ENCODE measurements around the gene RRN3. TPM values are rescaled to one million over a fixed set of nuclear protein-coding genes. Genes with fewer than 3 reads are reported as not detected.

RRN3 gene
- polyA plus RNA-seq, 1 donor (not counting 4 experiments of a cell fraction or from before 2014, with no cell fraction given) = 60.3 TPM

DNA sequence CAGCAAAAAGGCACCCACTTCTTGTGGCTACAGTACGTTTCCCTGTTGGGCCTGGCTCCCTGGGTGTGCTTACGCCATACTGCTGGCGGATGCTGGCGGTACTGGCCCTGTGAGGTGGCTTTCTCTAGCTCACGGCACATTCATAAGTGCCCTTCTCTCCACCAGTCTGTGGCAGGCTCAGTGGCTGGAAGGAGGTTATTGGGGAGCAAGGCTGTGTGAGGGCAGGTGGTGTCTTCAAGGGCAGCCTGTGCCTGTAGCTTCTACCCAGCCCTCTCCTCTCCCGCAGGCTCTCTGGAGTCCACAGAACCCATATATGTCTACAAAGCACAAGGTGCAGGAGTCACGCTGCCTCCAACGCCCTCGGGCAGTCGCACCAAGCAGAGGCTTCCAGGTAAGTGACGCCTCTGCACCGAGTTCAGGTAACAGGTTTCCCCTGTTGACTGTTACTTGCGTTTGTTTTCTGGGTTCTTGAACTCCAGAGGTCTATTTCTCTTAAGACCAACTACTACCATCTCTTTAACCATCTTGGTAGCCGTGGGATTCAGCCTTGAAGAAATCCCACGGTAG, 58.8 kb downstream of the RRN3 start:
- H3K36me3 ChIP-seq (ENCODE audit: control insufficient read depth in 2 of 2, extremely low read depth in 1 of 2, insufficient read depth in 2 of 2, low read length in 2 of 2) = peaks cover 50 to 59% of the 10 kb centered on the region in 2 experiments
- H3K9ac ChIP-seq (ENCODE audit: control insufficient read depth, extremely low read depth, insufficient read depth, low read length) = no peak overlapping the region
- no peak overlapping the region for H3K27ac ChIP-seq (ENCODE audit: control insufficient read depth, insufficient read depth, low read length)
- H3K79me2 ChIP-seq (ENCODE audit: control insufficient read depth, insufficient read depth, low read length) = no peaks in the 10 kb centered on the region
- DNase-seq (ENCODE audit: low read depth, low spot score) (no peak), FAIRE-seq (no peak)
- TF ChIP-seq EZH2 (IDR thresholded peaks at IDR 0.05; ENCODE audit: low read length) (no peak), CTCF (optimal IDR thresholded peaks at IDR 0.05 in 1 of 3, IDR thresholded peaks at IDR 0.05 in 1 of 3, conservative IDR thresholded peaks at IDR 0.05 in 1 of 3; ENCODE audit: extremely low read depth in 1 of 3, insufficient read depth in 2 of 3, low read length in 3 of 3) (no peak)
- H3K4me3 ChIP-seq (ENCODE audit: control insufficient read depth in 2 of 3, extremely low read depth in 1 of 3, insufficient read depth in 2 of 3, low read depth in 1 of 3, low read length in 3 of 3) = no peak overlapping the region
- no peaks in the 10 kb centered on the region for H4K20me1 ChIP-seq (ENCODE audit: control insufficient read depth, extremely low read depth, insufficient read depth, low read length)
- H3K4me1 ChIP-seq (ENCODE audit: control insufficient read depth, extremely low read depth, insufficient read depth, low read length) = peaks cover 3% of the 10 kb centered on the region
- H3K27me3 ChIP-seq (ENCODE audit: control insufficient read depth, extremely low read depth, insufficient read depth, low read length) = no peaks in the 10 kb centered on the region
- dilution Hi-C loops (cut with MboI; ENCODE audit: extremely low pct_ligation_motif_present, low sequenced_read_pairs) = no loop called here
- no peaks in the 10 kb centered on the region for H3K9me3 ChIP-seq (ENCODE audit: control insufficient read depth, low read depth, low read length)
- H3K4me2 ChIP-seq (ENCODE audit: control insufficient read depth, extremely low read depth, insufficient read depth, low read depth, low read length) = no peak overlapping the region
- no peaks in the 10 kb centered on the region for H3K9me1 ChIP-seq (ENCODE audit: control insufficient read depth, extremely low read depth, insufficient read depth, low read length)
- H2AFZ ChIP-seq (ENCODE audit: control insufficient read depth, low read length) = no peak overlapping the region

- Histone ChIP-seq H3K4me2 (ENCODE audit: control insufficient read depth, extremely low read depth, insufficient read depth, low read depth, low read length) (no peak overlapping the region), H4K20me1 (ENCODE audit: control insufficient read depth, extremely low read depth, insufficient read depth, low read length) (no peaks in the 10 kb centered on the region), H3K9ac (ENCODE audit: control insufficient read depth, extremely low read depth, insufficient read depth, low read length) (no peak overlapping the region), H3K4me3 (ENCODE audit: control insufficient read depth in 2 of 3, extremely low read depth in 1 of 3, insufficient read depth in 2 of 3, low read depth in 1 of 3, low read length in 3 of 3) (no peak overlapping the region), H3K9me1 (ENCODE audit: control insufficient read depth, extremely low read depth, insufficient read depth, low read length) (no peaks in the 10 kb centered on the region), H2AFZ (ENCODE audit: control insufficient read depth, low read length) (no peak overlapping the region), H3K79me2 (ENCODE audit: control insufficient read depth, insufficient read depth, low read length) (peaks cover 1% of the 10 kb centered on the region), H3K27me3 (ENCODE audit: control insufficient read depth, extremely low read depth, insufficient read depth, low read length) (no peaks in the 10 kb centered on the region), H3K27ac (ENCODE audit: control insufficient read depth, insufficient read depth, low read length) (no peak overlapping the region), H3K4me1 (ENCODE audit: control insufficient read depth, extremely low read depth, insufficient read depth, low read length) (peaks cover 3% of the 10 kb centered on the region), H3K9me3 (ENCODE audit: control insufficient read depth, low read depth, low read length) (no peaks in the 10 kb centered on the region), H3K36me3 (ENCODE audit: control insufficient read depth in 2 of 2, extremely low read depth in 1 of 2, insufficient read depth in 2 of 2, low read length in 2 of 2) (peaks cover 46 to 52% of the 10 kb centered on the region in 2 experiments)
- FAIRE-seq (no peak), DNase-seq (ENCODE audit: low read depth, low spot score) (no peak)
- TF ChIP-seq CTCF (optimal IDR thresholded peaks at IDR 0.05 in 1 of 3, IDR thresholded peaks at IDR 0.05 in 1 of 3, conservative IDR thresholded peaks at IDR 0.05 in 1 of 3; ENCODE audit: extremely low read depth in 1 of 3, insufficient read depth in 2 of 3, low read length in 3 of 3) = peak in 2 of 3 experiments; percentile 3 to 45
- TF ChIP-seq EZH2 (IDR thresholded peaks at IDR 0.05; ENCODE audit: low read length) = no peak
- dilution Hi-C loops (cut with MboI; ENCODE audit: extremely low pct_ligation_motif_present, low sequenced_read_pairs) = no loop called here
These were observed 59.6 kb downstream of the RRN3 start for GRCh38 chr16:15034266-15035162.

All from keratinocyte (primary cell).